Measurements from ENCODE around the gene ANLN. TPM values are rescaled to one million over a fixed set of nuclear protein-coding genes. Genes with fewer than 3 reads are reported as not detected.
"Not testable (repeated sequence)": the region's sequence is repeated elsewhere in the genome, so short reads cannot be mapped to it uniquely, and the experiment has no call there.

ANLN gene
- total RNA-seq, 1 experiment from 2014 or later: 81.1 TPM

DNA sequence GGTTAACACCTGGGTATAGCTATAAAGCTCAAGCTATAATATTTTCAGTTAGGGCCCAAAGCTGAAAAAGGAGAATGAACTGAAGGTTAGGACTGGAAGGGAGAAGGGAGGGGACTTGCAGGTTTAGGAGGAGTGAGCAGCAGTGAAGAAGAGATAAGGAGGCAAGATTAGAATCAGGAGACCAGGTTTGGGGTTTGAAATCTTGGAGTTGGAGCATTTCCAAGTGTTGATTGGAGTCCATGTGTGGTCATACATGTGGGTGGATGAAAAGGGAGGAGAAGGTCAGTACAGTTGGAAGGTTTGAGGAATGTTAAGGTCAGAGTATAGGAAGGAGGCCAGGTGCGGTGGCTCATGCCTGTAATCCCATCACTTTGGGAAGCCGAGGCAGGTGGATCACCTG lies 8.6 kb upstream of the ANLN start:
- H3K9me3 Mint-ChIP-seq: peaks cover 13% of the 10 kb centered on the region
- H3K4me3 Mint-ChIP-seq: no peak overlapping the region
- TF ChIP-seq NR1H2 (CRISPR knock-in tag; IDR thresholded peaks at IDR 0.05): no peak
- TF ChIP-seq, protein P1, sequence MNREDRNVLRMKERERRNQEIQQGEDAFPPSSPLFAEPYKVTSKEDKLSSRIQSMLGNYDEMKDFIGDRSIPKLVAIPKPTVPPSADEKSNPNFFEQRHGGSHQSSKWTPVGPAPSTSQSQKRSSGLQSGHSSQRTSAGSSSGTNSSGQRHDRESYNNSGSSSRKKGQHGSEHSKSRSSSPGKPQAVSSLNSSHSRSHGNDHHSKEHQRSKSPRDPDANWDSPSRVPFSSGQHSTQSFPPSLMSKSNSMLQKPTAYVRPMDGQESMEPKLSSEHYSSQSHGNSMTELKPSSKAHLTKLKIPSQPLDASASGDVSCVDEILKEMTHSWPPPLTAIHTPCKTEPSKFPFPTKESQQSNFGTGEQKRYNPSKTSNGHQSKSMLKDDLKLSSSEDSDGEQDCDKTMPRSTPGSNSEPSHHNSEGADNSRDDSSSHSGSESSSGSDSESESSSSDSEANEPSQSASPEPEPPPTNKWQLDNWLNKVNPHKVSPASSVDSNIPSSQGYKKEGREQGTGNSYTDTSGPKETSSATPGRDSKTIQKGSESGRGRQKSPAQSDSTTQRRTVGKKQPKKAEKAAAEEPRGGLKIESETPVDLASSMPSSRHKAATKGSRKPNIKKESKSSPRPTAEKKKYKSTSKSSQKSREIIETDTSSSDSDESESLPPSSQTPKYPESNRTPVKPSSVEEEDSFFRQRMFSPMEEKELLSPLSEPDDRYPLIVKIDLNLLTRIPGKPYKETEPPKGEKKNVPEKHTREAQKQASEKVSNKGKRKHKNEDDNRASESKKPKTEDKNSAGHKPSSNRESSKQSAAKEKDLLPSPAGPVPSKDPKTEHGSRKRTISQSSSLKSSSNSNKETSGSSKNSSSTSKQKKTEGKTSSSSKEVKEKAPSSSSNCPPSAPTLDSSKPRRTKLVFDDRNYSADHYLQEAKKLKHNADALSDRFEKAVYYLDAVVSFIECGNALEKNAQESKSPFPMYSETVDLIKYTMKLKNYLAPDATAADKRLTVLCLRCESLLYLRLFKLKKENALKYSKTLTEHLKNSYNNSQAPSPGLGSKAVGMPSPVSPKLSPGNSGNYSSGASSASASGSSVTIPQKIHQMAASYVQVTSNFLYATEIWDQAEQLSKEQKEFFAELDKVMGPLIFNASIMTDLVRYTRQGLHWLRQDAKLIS (CRISPR knock-in tag; IDR thresholded peaks at IDR 0.05; ENCODE audit: borderline replicate concordance): no peak
- TF ChIP-seq, protein P2, sequence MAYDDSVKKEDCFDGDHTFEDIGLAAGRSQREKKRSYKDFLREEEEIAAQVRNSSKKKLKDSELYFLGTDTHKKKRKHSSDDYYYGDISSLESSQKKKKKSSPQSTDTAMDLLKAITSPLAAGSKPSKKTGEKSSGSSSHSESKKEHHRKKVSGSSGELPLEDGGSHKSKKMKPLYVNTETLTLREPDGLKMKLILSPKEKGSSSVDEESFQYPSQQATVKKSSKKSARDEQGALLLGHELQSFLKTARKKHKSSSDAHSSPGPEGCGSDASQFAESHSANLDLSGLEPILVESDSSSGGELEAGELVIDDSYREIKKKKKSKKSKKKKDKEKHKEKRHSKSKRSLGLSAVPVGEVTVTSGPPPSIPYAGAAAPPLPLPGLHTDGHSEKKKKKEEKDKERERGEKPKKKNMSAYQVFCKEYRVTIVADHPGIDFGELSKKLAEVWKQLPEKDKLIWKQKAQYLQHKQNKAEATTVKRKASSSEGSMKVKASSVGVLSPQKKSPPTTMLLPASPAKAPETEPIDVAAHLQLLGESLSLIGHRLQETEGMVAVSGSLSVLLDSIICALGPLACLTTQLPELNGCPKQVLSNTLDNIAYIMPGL (CRISPR knock-in tag; IDR thresholded peaks at IDR 0.05): no peak
- no peak for TF ChIP-seq FOXJ3 (CRISPR knock-in tag; IDR thresholded peaks at IDR 0.05; ENCODE audit: borderline replicate concordance)
- TF ChIP-seq ZNF263 (CRISPR knock-in tag; IDR thresholded peaks at IDR 0.05; ENCODE audit: low read depth): no peak
- no peak for TF ChIP-seq ZNF416 (CRISPR knock-in tag; IDR thresholded peaks at IDR 0.05)
- TF ChIP-seq, protein P3, sequence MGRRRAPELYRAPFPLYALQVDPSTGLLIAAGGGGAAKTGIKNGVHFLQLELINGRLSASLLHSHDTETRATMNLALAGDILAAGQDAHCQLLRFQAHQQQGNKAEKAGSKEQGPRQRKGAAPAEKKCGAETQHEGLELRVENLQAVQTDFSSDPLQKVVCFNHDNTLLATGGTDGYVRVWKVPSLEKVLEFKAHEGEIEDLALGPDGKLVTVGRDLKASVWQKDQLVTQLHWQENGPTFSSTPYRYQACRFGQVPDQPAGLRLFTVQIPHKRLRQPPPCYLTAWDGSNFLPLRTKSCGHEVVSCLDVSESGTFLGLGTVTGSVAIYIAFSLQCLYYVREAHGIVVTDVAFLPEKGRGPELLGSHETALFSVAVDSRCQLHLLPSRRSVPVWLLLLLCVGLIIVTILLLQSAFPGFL (CRISPR knock-in tag; IDR thresholded peaks at IDR 0.05; ENCODE audit: borderline replicate concordance): no peak
- TF ChIP-seq JUN (CRISPR knock-in tag; IDR thresholded peaks at IDR 0.05): no peak
- no peak for TF ChIP-seq ZNF138 (CRISPR knock-in tag; conservative IDR thresholded peaks at IDR 0.05)
- TF ChIP-seq, protein P4, sequence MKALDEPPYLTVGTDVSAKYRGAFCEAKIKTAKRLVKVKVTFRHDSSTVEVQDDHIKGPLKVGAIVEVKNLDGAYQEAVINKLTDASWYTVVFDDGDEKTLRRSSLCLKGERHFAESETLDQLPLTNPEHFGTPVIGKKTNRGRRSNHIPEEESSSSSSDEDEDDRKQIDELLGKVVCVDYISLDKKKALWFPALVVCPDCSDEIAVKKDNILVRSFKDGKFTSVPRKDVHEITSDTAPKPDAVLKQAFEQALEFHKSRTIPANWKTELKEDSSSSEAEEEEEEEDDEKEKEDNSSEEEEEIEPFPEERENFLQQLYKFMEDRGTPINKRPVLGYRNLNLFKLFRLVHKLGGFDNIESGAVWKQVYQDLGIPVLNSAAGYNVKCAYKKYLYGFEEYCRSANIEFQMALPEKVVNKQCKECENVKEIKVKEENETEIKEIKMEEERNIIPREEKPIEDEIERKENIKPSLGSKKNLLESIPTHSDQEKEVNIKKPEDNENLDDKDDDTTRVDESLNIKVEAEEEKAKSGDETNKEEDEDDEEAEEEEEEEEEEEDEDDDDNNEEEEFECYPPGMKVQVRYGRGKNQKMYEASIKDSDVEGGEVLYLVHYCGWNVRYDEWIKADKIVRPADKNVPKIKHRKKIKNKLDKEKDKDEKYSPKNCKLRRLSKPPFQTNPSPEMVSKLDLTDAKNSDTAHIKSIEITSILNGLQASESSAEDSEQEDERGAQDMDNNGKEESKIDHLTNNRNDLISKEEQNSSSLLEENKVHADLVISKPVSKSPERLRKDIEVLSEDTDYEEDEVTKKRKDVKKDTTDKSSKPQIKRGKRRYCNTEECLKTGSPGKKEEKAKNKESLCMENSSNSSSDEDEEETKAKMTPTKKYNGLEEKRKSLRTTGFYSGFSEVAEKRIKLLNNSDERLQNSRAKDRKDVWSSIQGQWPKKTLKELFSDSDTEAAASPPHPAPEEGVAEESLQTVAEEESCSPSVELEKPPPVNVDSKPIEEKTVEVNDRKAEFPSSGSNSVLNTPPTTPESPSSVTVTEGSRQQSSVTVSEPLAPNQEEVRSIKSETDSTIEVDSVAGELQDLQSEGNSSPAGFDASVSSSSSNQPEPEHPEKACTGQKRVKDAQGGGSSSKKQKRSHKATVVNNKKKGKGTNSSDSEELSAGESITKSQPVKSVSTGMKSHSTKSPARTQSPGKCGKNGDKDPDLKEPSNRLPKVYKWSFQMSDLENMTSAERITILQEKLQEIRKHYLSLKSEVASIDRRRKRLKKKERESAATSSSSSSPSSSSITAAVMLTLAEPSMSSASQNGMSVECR (CRISPR knock-in tag; IDR thresholded peaks at IDR 0.05; ENCODE audit: borderline replicate concordance): no peak
- TF ChIP-seq, protein P5, sequence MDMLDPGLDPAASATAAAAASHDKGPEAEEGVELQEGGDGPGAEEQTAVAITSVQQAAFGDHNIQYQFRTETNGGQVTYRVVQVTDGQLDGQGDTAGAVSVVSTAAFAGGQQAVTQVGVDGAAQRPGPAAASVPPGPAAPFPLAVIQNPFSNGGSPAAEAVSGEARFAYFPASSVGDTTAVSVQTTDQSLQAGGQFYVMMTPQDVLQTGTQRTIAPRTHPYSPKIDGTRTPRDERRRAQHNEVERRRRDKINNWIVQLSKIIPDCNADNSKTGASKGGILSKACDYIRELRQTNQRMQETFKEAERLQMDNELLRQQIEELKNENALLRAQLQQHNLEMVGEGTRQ (CRISPR knock-in tag; IDR thresholded peaks at IDR 0.05): no peak
- no peak for TF ChIP-seq CBFB (CRISPR knock-in tag; IDR thresholded peaks at IDR 0.05; ENCODE audit: low read depth)
- no peak for TF ChIP-seq SOX15 (CRISPR knock-in tag; IDR thresholded peaks at IDR 0.05)
- H3K27me3 Mint-ChIP-seq (ENCODE audit: low read depth): peaks cover 6% of the 10 kb centered on the region
- DNase-seq (ENCODE audit: low spot score): no peak
- H3K36me3 Mint-ChIP-seq: peaks cover 6% of the 10 kb centered on the region
- CTCF ChIA-PET: no interaction called here
- POLR2A ChIA-PET: no interaction called here
- H3K4me1 Mint-ChIP-seq: no peaks in the 10 kb centered on the region
- H3K27ac Mint-ChIP-seq: no peak overlapping the region
- no peak for ATAC-seq

DNA sequence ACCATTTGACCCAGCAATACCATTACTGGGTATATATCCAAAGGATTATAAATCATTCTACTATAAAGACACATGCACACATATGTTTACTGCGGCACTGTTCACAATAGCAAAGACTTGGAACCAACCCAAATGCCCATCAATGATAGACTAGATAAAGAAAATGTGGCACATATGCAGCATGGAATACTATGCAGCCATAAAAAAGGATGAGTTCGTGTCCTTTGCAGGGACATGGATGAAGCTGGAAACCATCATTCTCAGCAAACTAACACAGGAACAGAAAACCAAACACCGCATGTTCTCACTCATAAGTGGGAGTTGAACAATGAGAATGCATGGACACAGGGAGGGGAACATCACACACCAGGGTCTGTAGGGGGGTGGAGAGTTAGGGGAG lies 6.4 kb upstream of the ANLN start:
- CTCF ChIA-PET: interaction anchor here (1.5 kb wide), 1 partner anchor 16 kb away, joined by 6 read pairs; a partner anchor contains a TSS
- H3K4me3 Mint-ChIP-seq; H3K36me3 Mint-ChIP-seq; H3K27me3 Mint-ChIP-seq (ENCODE audit: low read depth); DNase-seq (ENCODE audit: low spot score); H3K9me3 Mint-ChIP-seq; ATAC-seq; H3K27ac Mint-ChIP-seq; H3K4me1 Mint-ChIP-seq: not testable (repeated sequence)
- POLR2A ChIA-PET: interaction anchor here (0.5 kb wide), 1 partner anchor 110 kb away, joined by 3 read pairs; no protein-coding TSS in a partner anchor

Data from WTC11 (cell line).